ENCODE results near the gene TEDDM1.

- no peak for TF ChIP-seq CTCF (optimal IDR thresholded peaks at IDR 0.05 in 1 of 3, IDR thresholded peaks at IDR 0.05 in 1 of 3, conservative IDR thresholded peaks at IDR 0.05 in 1 of 3; ENCODE audit: extremely low read depth in 1 of 3, insufficient read depth in 2 of 3, low read length in 3 of 3)
- no peak for TF ChIP-seq EZH2 (IDR thresholded peaks at IDR 0.05; ENCODE audit: low read length)
Observed at GRCh38 chr1:182438326-182438725, 37.9 kb upstream of the TEDDM1 start.
